Liver (tissue), 3 donors: ENCODE data around the gene OLR1.

ENCODE experiments used
- CTCF ChIP-seq: fragments of 150-350 bp; IDR thresholded peaks from 2 replicates; pipeline ENCODE4 v1.5.1; 2017; ENCODE audit warnings: improper control_type of control experiment, low read depth, low read length; ENCODE audit not compliant: missing input control
- FOXA1 ChIP-seq: IDR thresholded peaks from 2 replicates; pipeline ENCODE4 v1.6.1; 2016; ENCODE audit warnings: antibody characterized with exemption
- HNF4G ChIP-seq: IDR thresholded peaks from 2 replicates; pipeline ENCODE4 v1.6.1; 2016; ENCODE audit warnings: antibody characterized with exemption
- REST ChIP-seq: IDR thresholded peaks from 2 replicates; pipeline ENCODE4 v1.6.1; 2016; ENCODE audit warnings: antibody characterized with exemption, mild to moderate bottlenecking
- donor health status: healthy.
- donor health status: healthy.

GRCh38 chr12:10190558-10191388 lies 18.8 kb upstream of the OLR1 start:
- TF ChIP-seq REST (no peak), FOXA1 (no peak), CTCF (peak; percentile 75), HNF4G (no peak)
